NCI-H2081 treated with DMSO at 0.1 percent for 48 hours (cell line): ENCODE measurements around the gene ABL1.
"Not testable (repeated sequence)": the region's sequence is repeated elsewhere in the genome, so short reads cannot be mapped to it uniquely, and the experiment has no call there.

Source experiments
- DNase-seq: peaks from one replicate; lab custom pipeline; 2025; lab: John Stamatoyannopoulos, UW

Gene ABL1

GRCh38 chr9:130903194-130904069, 68.4 kb downstream of the ABL1 start:
- no peak for DNase-seq

- no peak for DNase-seq
Observed at GRCh38 chr9:130904070-130905044, 69.3 kb downstream of the ABL1 start.

- no peak for DNase-seq
Observed at GRCh38 chr9:130905125-130905901, 70.3 kb downstream of the ABL1 start.

- no peak for DNase-seq
Observed at GRCh38 chr9:130905902-130906734, 71.1 kb downstream of the ABL1 start.

DNA sequence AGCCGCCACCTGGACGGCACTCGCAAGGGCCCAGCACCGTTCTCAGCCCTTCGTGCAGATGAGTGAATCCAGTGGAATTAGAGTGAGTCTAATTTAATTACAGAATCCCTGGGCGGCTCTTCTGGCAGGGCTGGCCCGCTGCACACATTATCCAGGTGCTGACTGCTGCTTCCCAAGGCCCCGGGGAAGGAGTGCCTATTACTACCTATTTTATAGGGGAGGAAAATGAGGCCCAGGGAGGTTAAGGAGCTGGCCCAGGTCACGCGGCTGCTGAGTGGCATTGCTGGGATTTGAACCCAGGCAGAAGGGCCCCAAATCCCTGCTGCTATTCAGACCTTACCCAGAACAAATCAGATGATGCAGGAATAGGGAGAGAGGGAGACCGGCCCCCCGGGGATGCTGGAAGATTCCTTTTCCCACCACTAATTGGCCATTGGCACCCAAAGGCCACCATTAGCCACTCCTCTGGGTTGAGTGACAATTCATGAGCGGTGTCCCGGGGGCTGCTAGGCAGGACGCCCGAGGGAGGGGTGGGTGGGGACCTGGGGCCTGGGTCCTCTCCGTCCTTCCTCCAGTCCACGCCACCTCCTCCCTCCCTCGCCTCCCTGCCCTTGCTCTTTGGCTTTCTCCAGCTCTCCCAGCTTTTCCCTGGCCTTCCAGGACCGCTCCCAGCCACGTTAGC, 71.8 kb downstream of the ABL1 start:
- DNase-seq = no peak

- no peak for DNase-seq
Observed at GRCh38 chr9:130908146-130908877, 73.3 kb downstream of the ABL1 start.

GRCh38 chr9:130908878-130909355, 73.9 kb downstream of the ABL1 start:
- no peak for DNase-seq

GRCh38 chr9:130910041-130910440, 75.0 kb downstream of the ABL1 start:
- DNase-seq = not testable (repeated sequence)

- not testable (repeated sequence) for DNase-seq
Observed at GRCh38 chr9:130910670-130911069, 75.6 kb downstream of the ABL1 start.

DNA sequence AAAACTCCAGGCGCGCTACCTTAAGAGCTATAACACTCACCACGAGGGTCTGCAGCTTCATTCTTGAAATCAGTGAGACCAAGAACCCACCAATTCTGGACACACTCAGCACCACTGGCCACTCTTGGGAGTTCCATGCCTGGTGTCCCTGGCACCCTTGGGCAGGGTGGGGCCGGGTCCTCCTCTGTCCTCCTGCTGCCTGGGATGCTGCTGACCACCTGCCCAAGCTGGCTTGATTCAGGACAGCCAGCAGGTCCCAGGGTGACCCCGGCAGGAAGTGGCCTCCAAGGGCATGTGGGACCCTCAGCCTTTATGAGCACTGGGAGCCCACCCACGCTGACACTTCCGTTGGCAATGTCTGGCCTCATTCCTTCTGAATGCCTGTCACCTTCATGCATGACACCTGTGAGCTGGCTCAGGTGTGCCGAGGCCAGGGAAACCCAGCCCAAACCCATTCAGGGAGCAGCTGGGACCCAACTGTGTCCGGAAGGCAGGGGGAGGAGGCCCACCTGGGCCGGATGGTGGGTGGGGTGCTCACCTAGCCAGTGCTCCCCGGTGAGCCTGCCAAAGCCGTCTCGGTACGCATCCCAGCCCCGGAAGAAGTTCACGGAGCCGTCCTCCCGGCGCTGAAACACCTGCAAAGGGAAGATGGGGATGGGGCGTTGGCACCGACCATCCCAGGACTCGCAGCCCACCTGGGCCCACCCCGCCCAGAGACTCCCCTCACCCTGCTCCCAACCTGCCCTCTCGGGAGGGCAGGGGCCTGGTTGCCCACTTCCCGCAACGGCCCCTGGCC, 76.4 kb downstream of the ABL1 start:
- no peak for DNase-seq

DNA sequence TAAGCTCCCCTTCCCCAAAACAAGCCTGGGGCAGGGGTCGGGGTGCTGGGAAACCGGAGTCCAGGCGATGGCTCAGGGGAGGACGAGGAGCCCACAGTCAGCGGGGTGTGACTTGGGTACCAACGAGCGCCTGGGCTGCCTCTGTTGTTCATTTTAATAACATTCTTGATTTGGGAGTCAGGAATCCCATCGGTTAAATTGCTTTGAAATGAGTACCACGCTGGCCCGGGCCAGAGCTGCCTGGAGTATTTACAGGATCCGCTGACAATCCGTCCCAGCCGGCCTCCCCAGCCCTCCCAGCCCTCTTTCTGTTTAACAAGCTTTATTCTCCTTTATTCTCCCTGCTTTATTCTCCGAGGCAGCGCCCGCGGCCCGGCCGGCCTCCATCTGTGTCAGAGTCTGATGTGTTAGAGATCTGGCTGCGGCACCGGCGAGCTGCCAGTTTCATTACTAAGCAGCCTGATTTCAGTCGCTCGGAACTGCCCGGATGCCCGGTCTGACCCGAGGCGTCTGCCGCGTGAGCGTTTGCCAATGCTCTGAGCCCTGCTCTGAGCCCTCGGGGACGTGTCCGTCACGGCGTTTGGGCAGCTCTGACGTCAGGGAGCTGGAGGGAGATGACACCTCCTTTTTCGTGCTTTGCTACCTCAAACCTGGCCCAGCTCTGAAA, 78.0 kb downstream of the ABL1 start:
- no peak for DNase-seq

- DNase-seq = no peak
Observed at GRCh38 chr9:130913599-130914416, 78.8 kb downstream of the ABL1 start.

DNA sequence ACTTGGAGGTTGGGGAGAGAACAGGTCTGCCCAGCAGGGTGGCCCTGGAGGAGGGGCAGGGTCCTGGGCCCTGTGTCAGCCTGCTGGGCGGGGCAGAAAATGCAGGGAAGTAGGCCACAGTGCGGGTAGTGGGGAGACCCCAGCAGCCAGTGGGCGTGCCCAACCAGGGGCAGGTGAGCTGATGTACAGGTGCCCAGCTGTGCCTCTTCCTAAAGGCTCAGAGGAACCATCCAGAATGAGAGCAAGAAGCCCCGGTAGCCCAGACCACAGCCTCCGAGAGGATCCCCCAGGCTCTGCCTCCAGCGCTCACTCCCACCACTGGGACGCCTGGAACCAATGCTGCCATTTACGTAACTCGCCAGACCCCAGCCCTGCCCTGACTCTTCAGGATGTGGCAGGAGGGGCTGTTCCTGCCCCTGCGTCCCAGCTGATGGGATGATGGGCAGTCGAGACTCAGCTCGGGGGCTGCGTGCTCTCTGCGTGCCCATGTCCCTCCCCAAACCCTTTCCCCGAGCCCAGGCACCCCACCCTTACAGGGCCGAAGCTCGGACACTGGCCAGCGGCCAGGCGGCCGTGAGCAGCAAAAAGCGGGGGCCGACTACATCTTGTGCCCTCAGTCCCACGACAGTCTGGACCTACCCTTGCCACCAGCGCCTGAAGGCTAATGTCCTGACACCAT, 79.5 kb downstream of the ABL1 start:
- no peak for DNase-seq

- DNase-seq = no peak
Observed at GRCh38 chr9:130915096-130915447, 80.0 kb downstream of the ABL1 start.

DNA sequence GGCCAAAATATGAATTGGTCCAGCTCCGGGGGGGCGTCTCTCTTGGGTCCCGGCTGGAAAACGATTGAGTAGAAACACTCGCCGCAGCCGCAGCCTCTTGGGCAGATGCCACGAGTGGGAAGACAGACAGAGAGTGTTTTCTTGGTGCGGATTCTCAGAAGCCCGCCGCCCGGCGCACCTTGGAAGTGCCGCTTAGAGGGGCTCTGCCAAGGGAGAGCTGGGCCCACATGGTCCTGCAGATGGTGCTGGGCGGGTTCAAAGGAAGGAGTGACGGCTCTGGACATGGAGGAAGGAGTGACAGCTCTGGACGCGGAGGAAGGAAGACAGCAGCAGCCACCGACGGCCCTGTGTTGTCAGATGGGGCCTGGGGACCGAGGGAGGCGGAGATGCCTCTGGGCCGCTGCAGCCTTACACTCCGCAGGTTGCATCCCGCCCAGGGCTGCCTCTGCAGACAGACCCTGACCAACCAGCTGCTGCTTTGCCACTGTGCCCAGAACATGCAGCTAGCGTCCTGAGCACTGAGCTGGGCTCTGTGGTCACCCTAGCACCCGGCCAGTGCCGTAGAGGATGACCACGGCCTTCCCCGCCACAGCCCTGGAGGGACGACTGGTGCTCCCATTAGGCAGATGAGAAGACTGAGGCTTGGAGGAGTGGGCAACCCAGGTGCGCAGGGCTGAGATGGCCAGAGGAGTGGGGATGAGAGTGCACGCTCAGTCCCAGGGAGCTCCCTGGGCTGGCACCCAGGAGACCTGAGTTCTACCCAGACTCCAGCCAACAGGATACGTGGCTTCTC, 82.3 kb downstream of the ABL1 start:
- no peak for DNase-seq
